Breast epithelium (tissue), 3 donors: Measurements from ENCODE around the gene C1orf232.

Experiments
- POLR2AphosphoS5 ChIP-seq, 3 donors: sonication (generic); formaldehyde crosslinking; IDR thresholded peaks; one replicate each; pipeline ENCODE4 v1.6.1; 2017; ENCODE audit warnings: antibody characterized with exemption in 3 of 3
- TF ChIP-seq, protein P1 (sequence below), 3 donors: fragments of 450-650 bp; IDR thresholded peaks; one replicate each; pipeline ENCODE4 v1.5.1; 2016 to 2017; ENCODE audit warnings: antibody characterized with exemption in 3 of 3, mild to moderate bottlenecking in 3 of 3, moderate library complexity in 3 of 3

DNA sequence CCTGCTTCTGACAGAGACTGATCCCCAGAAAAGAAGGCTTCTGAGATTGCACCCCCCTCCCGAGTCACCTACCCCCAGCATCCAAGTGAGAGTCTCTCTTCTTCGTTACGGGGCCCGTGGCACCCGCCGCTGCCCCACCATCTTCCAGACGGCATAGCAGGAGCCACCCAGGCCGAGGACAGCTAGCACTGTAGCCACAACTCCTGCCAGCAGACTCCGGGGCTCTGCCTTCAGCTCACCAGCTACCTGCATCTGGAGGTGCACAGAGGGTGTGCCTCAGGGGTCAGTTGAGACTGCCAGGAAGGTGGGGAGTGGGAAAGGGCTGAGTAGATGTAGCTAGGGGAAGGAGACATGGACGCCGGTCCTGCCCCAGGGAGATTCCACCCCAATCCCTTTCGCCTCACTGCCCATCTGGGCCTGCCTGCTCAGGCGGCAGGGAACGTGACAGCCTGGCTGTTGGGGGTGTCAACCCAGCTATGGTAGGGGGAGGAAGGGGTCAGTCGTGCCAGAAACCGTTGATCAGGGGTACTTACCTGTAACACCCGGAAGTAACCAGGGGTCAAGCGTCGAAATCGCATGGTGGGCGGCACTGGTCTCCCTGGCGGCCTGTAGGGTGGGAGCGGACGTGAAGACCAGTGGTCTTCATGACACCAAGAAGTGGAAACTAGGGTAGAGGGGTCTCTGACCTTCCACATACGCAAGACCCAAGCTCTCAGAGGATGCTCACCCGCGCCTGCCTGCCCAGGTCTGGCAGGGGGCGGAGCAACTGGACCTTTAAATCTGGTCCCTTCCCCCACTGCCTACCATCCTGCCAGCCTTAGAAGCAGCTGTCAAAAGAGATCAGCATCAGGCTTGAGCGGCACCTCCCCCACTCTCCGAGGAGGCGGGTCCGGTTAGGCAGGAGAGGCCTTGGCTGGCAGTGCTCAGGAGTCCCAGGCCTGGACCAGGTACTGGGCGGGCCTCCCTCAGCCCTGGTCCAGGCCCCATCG, 2.6 kb upstream of the C1orf232 start, which contains the start of gene ZNF593OS:
- TF ChIP-seq, protein P1, sequence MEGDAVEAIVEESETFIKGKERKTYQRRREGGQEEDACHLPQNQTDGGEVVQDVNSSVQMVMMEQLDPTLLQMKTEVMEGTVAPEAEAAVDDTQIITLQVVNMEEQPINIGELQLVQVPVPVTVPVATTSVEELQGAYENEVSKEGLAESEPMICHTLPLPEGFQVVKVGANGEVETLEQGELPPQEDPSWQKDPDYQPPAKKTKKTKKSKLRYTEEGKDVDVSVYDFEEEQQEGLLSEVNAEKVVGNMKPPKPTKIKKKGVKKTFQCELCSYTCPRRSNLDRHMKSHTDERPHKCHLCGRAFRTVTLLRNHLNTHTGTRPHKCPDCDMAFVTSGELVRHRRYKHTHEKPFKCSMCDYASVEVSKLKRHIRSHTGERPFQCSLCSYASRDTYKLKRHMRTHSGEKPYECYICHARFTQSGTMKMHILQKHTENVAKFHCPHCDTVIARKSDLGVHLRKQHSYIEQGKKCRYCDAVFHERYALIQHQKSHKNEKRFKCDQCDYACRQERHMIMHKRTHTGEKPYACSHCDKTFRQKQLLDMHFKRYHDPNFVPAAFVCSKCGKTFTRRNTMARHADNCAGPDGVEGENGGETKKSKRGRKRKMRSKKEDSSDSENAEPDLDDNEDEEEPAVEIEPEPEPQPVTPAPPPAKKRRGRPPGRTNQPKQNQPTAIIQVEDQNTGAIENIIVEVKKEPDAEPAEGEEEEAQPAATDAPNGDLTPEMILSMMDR (IDR thresholded peaks at IDR 0.05) = no peak
- TF ChIP-seq POLR2AphosphoS5 (IDR thresholded peaks at IDR 0.05) = no peak
